CD4-positive, alpha-beta T cell treated with Interleukin-21 for 1 hour (primary cell): ENCODE results near the gene UNC5B.

Experiments used
- DNase-seq: peaks from one replicate; pipeline ENCODE4 v3.0.0-alpha.2; 2020

UNC5B gene

GRCh38 chr10:71325267-71325666 lies 112.9 kb downstream of the UNC5B start:
- DNase-seq: no peak

- DNase-seq: no peak
Measured at GRCh38 chr10:71326464-71326881, 114.1 kb downstream of the UNC5B start.

GRCh38 chr10:71330789-71331404 lies 118.5 kb downstream of the UNC5B start:
- no peak for DNase-seq

GRCh38 chr10:71331736-71332135 lies 119.4 kb downstream of the UNC5B start:
- no peak for DNase-seq

GRCh38 chr10:71332466-71332865 lies 120.1 kb downstream of the UNC5B start:
- no peak for DNase-seq

- DNase-seq: no peak
Measured at GRCh38 chr10:71333129-71333887, 120.9 kb downstream of the UNC5B start.

GRCh38 chr10:71334221-71334791 lies 121.9 kb downstream of the UNC5B start:
- DNase-seq: no peak

- no peak for DNase-seq
Measured at GRCh38 chr10:71335173-71335708, 122.9 kb downstream of the UNC5B start.

GRCh38 chr10:71336632-71337031 lies 124.3 kb downstream of the UNC5B start:
- no peak for DNase-seq

- DNase-seq: no peak
Measured at GRCh38 chr10:71337219-71337701, 124.9 kb downstream of the UNC5B start.

GRCh38 chr10:71338728-71339495 lies 126.5 kb downstream of the UNC5B start:
- no peak for DNase-seq

GRCh38 chr10:71339796-71340589 lies 127.6 kb downstream of the UNC5B start:
- no peak for DNase-seq

- DNase-seq: no peak
Measured at GRCh38 chr10:71342573-71343391, 130.4 kb downstream of the UNC5B start.

- DNase-seq: no peak
Measured at GRCh38 chr10:71343392-71343773, 131.0 kb downstream of the UNC5B start.

GRCh38 chr10:71344154-71344925 lies 132.0 kb downstream of the UNC5B start:
- no peak for DNase-seq

- no peak for DNase-seq
Measured at GRCh38 chr10:71344993-71345480, 132.7 kb downstream of the UNC5B start.

GRCh38 chr10:71345694-71346093 lies 133.3 kb downstream of the UNC5B start:
- DNase-seq: no peak

- DNase-seq: no peak
Measured at GRCh38 chr10:71346731-71347130, 134.4 kb downstream of the UNC5B start.

GRCh38 chr10:71347587-71348395 lies 135.4 kb downstream of the UNC5B start:
- no peak for DNase-seq
